ENCODE results near the gene ACOX3.

The ACOX3 gene

GRCh38 chr4:8457646-8458252 lies 17.2 kb upstream of the ACOX3 start:
- FAIRE-seq (no peak), DNase-seq (ENCODE audit: insufficient read length, low spot score) (no peak)
- no peak for TF ChIP-seq CTCF (IDR thresholded peaks at IDR 0.05; ENCODE audit: insufficient read depth, missing control alignments)

- FAIRE-seq, result no peak
- no peak for DNase-seq (ENCODE audit: insufficient read length, low spot score)
- no peak for TF ChIP-seq CTCF (IDR thresholded peaks at IDR 0.05; ENCODE audit: insufficient read depth, missing control alignments)
Observed at GRCh38 chr4:8453957-8454356, 13.4 kb upstream of the ACOX3 start.

GRCh38 chr4:8451440-8452182 lies 11.1 kb upstream of the ACOX3 start:
- TF ChIP-seq CTCF (IDR thresholded peaks at IDR 0.05; ENCODE audit: insufficient read depth, missing control alignments), result no peak
- FAIRE-seq, result no peak
- no peak for DNase-seq (ENCODE audit: insufficient read length, low spot score)

GRCh38 chr4:8446122-8446521 lies 5.6 kb upstream of the ACOX3 start:
- DNase-seq (ENCODE audit: insufficient read length, low spot score) (no peak), FAIRE-seq (no peak)
- TF ChIP-seq CTCF (IDR thresholded peaks at IDR 0.05; ENCODE audit: insufficient read depth, missing control alignments), result no peak

- no peak for DNase-seq (ENCODE audit: insufficient read length, low spot score)
- TF ChIP-seq CTCF (IDR thresholded peaks at IDR 0.05; ENCODE audit: insufficient read depth, missing control alignments), result no peak
- FAIRE-seq, result no peak
Observed at GRCh38 chr4:8443801-8444200, 3.3 kb upstream of the ACOX3 start.

- TF ChIP-seq CTCF (IDR thresholded peaks at IDR 0.05; ENCODE audit: insufficient read depth, missing control alignments), result no peak
- no peak for FAIRE-seq
- no peak for DNase-seq (ENCODE audit: insufficient read length, low spot score)
Observed at GRCh38 chr4:8442596-8443358, 2.3 kb upstream of the ACOX3 start.

Data from D721Med (cell line).